Stimulated activated memory B cell treated with anti-CD40 and anti-IgM and Interleukin-4, amounts not matched to agents 10 μg/mL and 1 μg/mL and 100 μg/mL, for 72 hours (primary cell): ENCODE data around the gene GAS2L2.
A peak's percentile ranks its signal among the peaks of the same experiment; 100 is the strongest.

Experiments used
- ATAC-seq: fragments of 150-1000 bp; cut with Tn5 transposase; 2 replicates; pipeline ENCODE4 v1.10.0; 2021
- H3K27ac Mint-ChIP-seq: one replicate; pipeline ENCODE4 v1.8.0; 2022; ENCODE audit warnings: mild to moderate bottlenecking, mixed read lengths
- H3K27me3 Mint-ChIP-seq: one replicate; pipeline ENCODE4 v1.8.0; 2022; ENCODE audit warnings: mixed read lengths
- H3K36me3 Mint-ChIP-seq: one replicate; pipeline ENCODE4 v1.8.0; 2022; ENCODE audit warnings: mixed read lengths
- H3K4me1 Mint-ChIP-seq: one replicate; pipeline ENCODE4 v1.8.0; 2022; ENCODE audit warnings: mixed read lengths
- H3K4me3 Mint-ChIP-seq: one replicate; pipeline ENCODE4 v1.8.0; 2022; ENCODE audit warnings: mild to moderate bottlenecking, moderate library complexity, mixed read lengths
- H3K9me3 Mint-ChIP-seq: one replicate; pipeline ENCODE4 v1.8.0; 2022; ENCODE audit warnings: mixed read lengths

Gene GAS2L2

DNA sequence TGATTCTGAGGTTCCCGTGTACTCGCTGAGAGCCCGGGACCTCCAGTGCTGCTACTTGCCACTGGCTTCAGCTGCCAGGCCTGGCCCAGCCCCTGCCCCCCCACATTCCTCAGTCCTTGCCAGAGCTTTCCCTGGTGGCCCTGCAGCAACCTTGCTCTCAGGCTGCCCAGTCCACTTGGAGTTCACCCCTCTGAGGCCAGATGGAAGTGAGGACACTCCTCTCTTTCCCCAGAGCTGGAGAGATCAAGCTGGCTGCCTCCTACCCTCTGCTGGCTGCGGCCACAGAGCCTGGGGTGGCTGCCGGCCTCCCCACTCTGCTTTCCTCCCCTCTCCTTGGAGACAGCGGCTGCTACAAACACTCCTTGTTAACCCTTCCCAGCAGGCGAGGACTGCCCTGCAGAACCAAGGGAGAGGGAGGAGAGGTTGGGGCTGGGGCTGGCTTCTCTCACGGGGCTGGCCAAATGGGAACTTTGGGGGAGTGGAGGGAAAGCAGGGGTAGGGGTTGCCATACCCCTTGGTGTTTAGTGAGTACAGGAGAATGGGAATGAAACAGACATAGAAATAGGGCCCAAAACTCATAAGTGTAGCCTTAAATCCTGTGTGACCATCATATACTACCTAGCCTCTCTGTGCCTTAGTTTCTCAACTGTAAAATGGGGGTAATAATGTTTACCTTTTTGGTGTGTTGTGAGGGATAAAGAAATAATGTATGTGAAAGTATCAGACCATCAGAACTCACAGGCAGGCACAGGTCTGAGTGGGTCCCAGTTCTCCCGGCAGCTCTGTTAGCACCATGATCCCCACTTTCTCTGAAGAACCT lies at the start of gene GAS2L2:
TSS of gene GAS2L2 (minus strand) at position 295 of the 820 bp plus-strand sequence. CDS start 389 bp downstream, outside the sequence.
- ATAC-seq = no peak
- peaks cover 56% of the 10 kb centered on the region for H3K27me3 Mint-ChIP-seq
- no peak within 1 kb of the TSS for H3K4me3 Mint-ChIP-seq
- H3K27ac Mint-ChIP-seq = no peak within 1 kb of the TSS
- H3K36me3 Mint-ChIP-seq = no peaks in the 10 kb centered on the region
- no peaks in the 10 kb centered on the region for H3K9me3 Mint-ChIP-seq
- peaks cover 23% of the 10 kb centered on the region for H3K4me1 Mint-ChIP-seq

DNA sequence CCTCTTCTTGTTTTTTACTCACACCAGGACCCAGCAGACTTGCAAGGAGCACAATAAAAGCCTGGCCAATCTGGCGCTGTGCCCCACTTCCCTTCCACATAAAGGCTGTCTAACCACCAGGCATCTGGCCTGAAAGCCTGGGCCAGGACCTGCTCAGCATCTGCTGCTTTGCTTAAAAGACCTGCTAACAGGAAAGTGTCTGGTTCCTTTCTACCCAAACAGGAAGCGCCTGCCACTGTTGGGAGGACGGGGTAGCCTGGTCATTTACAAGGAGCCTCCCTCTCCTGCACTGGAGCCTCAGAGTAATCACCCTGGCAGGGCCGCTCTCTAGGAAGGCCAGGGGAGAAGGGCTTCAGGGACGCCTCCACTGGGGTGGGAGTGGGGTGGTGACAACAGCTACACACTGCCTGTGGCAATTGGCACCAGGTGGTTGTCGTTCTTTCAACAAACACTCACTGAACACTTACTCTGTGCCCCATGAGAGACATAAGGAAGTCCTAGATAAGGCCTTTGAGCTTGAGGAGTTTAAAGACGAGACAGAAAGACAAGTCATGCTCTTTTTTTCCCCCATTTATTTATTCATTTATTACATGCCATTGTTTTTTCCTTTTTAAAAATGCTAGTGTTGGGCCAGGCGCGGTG lies 48.7 kb upstream of the GAS2L2 start:
- H3K27ac Mint-ChIP-seq = peak overlapping the region; percentile 53
- peak; percentile 72 for ATAC-seq

DNA sequence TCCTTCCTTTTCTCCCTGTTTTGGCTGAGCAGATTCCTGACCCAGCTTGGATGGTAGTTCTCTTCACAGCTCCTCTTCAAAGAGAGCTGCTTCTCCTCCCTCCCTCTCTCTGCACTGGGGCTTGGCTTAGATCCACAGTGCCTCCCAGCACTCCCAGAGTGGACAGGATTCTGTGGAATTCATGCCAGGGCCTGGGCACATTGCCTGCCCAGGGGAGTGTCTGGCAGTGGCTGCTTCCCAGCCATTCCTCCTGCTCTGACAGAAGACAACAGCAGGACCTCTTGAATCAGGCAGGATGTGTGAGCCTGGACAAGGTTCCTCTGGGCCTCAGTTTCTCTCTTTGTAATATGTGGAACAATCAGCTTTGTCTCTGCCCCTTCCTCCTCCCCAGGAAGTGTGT lies 46.9 kb upstream of the GAS2L2 start:
- no peak for ATAC-seq
- H3K4me1 Mint-ChIP-seq = peaks cover 24% of the 10 kb centered on the region
- no peaks in the 10 kb centered on the region for H3K36me3 Mint-ChIP-seq
- H3K27ac Mint-ChIP-seq = peak overlapping the region; percentile 10
- H3K27me3 Mint-ChIP-seq = peaks cover 11% of the 10 kb centered on the region
- no peaks in the 10 kb centered on the region for H3K9me3 Mint-ChIP-seq
- no peak overlapping the region for H3K4me3 Mint-ChIP-seq

More for the DNA sequence above, 48.7 kb upstream of the GAS2L2 start:
- H3K4me1 Mint-ChIP-seq = peaks cover 17% of the 10 kb centered on the region
- no peaks in the 10 kb centered on the region for H3K27me3 Mint-ChIP-seq
- no peaks in the 10 kb centered on the region for H3K9me3 Mint-ChIP-seq
- H3K4me3 Mint-ChIP-seq = no peak overlapping the region
- no peaks in the 10 kb centered on the region for H3K36me3 Mint-ChIP-seq

- H3K27ac Mint-ChIP-seq = no peak overlapping the region
- ATAC-seq = no peak
- H3K36me3 Mint-ChIP-seq = no peaks in the 10 kb centered on the region
- H3K4me3 Mint-ChIP-seq = no peak overlapping the region
- no peaks in the 10 kb centered on the region for H3K9me3 Mint-ChIP-seq
- peaks cover 24% of the 10 kb centered on the region for H3K4me1 Mint-ChIP-seq
- H3K27me3 Mint-ChIP-seq = peaks cover 29% of the 10 kb centered on the region
Observed at GRCh38 chr17:35797918-35798317, 44.9 kb upstream of the GAS2L2 start.

DNA sequence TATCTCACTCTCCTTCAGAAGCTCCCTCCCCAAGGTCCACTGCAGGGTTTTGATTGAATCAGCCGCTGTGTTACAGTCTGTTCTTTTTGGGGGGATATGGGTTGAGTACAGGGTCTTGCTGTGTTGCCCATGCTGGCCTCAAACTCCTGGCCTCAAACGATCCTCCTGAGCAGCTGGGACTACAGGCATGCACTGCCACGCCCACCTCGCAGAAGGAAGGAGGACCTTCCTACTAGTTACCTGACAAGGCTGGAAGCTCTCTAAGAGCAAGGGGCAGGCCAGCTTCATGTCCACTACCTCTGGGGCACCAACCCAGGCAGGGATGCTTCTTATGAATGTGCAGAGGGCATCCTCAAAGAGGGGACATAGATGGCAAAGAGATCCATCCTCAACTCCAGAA lies 44.3 kb upstream of the GAS2L2 start:
- Mint-ChIP-seq H3K4me1 (peaks cover 24% of the 10 kb centered on the region), H3K36me3 (no peaks in the 10 kb centered on the region), H3K4me3 (no peak overlapping the region), H3K9me3 (no peaks in the 10 kb centered on the region), H3K27ac (no peak overlapping the region), H3K27me3 (peaks cover 34% of the 10 kb centered on the region)
- ATAC-seq = no peak

- Mint-ChIP-seq H3K27me3 (peaks cover 39% of the 10 kb centered on the region), H3K9me3 (no peaks in the 10 kb centered on the region)
Observed at GRCh38 chr17:35796942-35797341, 43.9 kb upstream of the GAS2L2 start.

DNA sequence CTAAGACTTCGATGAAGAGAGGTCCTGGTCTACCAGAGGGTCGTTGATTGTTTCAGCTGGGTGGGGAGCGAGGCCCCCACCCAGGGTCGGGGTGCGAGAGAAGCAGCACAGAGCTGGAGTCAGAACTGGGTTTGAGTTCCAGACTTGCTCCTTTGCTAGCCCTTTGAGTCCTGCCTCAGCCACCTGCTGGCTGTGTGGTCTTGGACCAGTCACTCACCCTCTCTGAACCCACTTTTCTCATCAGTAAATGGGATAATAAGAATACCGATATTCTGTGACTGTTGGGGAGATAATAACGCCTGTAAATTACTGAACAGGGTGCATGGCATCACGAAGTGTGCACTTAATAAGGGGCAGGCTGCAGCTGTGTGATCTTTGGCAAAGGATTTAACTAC lies 42.8 kb upstream of the GAS2L2 start:
- Mint-ChIP-seq H3K27me3 (peaks cover 50% of the 10 kb centered on the region), H3K27ac (no peak overlapping the region), H3K36me3 (no peaks in the 10 kb centered on the region), H3K4me3 (peak overlapping the region; percentile 84), H3K9me3 (no peaks in the 10 kb centered on the region), H3K4me1 (peaks cover 15% of the 10 kb centered on the region)
- no peak for ATAC-seq

More at GRCh38 chr17:35796942-35797341, 43.9 kb upstream of the GAS2L2 start:
- H3K36me3 Mint-ChIP-seq = no peaks in the 10 kb centered on the region
- ATAC-seq = no peak
- H3K4me3 Mint-ChIP-seq = no peak overlapping the region
- no peak overlapping the region for H3K27ac Mint-ChIP-seq
- H3K4me1 Mint-ChIP-seq = peaks cover 24% of the 10 kb centered on the region

DNA sequence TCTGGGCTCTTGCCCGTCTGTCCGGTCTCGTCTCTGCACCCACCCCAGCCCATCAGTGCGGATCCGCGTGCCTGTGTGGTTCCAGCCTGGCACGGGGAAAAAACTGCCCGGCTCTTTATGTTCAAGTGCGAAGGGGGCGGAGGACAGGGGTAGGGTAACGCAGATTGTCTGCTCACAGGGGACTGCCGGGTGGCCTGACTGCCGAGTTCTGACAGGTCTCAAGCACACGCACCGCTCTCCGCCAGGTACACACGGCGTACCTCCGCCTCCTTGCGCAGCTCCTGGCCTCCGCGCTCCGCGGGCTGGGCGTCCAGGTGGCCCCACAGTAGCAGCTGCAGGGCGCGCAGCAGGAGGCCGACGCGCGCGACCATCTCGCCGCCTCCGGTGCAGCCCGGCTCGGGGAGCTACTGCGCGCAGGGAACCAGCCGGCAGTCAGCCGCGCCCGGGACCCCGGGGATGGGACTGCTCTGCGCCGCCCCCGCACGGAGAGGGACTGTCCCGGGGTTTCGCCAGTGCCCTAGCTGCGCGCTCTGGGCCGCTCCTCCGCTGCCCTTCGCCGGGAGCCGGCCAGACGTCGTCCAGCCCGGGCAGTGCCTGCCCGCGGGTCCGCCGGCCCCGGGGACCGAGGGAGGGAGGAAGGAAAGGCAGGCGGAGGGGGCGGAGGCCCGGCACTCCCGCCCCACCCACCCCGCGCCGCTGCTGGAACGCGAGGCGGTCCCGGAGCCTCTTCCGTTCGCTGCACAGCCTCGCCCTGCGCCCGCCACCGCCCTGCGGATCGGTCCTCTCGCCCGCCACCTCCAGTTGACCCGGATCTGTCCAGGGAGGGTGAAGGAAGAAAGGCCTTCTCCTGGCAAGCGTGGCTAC lies 42.2 kb upstream of the GAS2L2 start, which contains the start of gene MMP28:
TSS of gene MMP28 (minus strand) at position 635 of the 864 bp plus-strand sequence. CDS start at position 371, 264 bp downstream.
- Mint-ChIP-seq H3K36me3 (no peaks in the 10 kb centered on the region), H3K9me3 (no peaks in the 10 kb centered on the region), H3K4me3 (peak within 1 kb of the TSS; percentile 84), H3K27ac (no peak within 1 kb of the TSS), H3K27me3 (peaks cover 52% of the 10 kb centered on the region), H3K4me1 (peaks cover 14% of the 10 kb centered on the region)
- peak; percentile 79 for ATAC-seq

- no peak overlapping the region for H3K27ac Mint-ChIP-seq
- peaks cover 57% of the 10 kb centered on the region for H3K27me3 Mint-ChIP-seq
- no peaks in the 10 kb centered on the region for H3K36me3 Mint-ChIP-seq
- H3K4me1 Mint-ChIP-seq = peaks cover 14% of the 10 kb centered on the region
- no peaks in the 10 kb centered on the region for H3K9me3 Mint-ChIP-seq
- ATAC-seq = no peak
- no peak overlapping the region for H3K4me3 Mint-ChIP-seq
Observed at GRCh38 chr17:35793257-35793656, 40.2 kb upstream of the GAS2L2 start.

DNA sequence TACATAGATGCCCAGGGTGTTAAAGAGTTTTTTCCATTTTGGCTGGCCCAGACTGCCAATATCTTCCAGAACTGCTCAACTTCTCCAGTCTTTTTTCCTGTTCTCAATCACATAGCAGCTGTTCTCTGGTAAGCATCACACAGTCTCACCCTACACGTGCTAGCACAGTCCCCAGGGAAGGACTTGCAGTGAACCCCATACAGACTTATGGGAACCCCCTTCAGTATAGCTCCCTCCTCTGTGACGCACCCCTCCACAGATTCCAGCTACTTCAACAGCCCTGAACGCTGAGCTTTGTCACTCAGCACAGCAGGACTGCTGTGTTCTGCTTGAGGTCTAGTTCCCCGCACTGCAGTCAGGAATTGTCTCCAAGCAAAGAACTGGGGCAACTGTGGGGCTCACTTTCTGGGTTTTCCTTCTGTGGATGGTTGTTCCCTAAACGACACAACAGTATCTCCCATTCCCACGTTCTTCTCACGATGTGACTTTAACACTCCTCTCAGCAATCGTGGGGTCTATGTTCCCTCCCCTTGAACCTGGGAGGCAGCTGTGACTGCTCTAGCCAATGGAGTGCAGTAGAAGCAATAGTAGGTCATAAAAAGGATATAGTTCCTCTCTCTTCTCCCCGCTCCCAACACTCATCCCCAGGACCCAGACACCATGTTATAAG lies 38.8 kb upstream of the GAS2L2 start:
- no peak overlapping the region for H3K4me3 Mint-ChIP-seq
- H3K27ac Mint-ChIP-seq = no peak overlapping the region
- peaks cover 71% of the 10 kb centered on the region for H3K27me3 Mint-ChIP-seq
- no peak for ATAC-seq
- H3K36me3 Mint-ChIP-seq = no peaks in the 10 kb centered on the region
- peaks cover 14% of the 10 kb centered on the region for H3K4me1 Mint-ChIP-seq
- H3K9me3 Mint-ChIP-seq = no peaks in the 10 kb centered on the region

DNA sequence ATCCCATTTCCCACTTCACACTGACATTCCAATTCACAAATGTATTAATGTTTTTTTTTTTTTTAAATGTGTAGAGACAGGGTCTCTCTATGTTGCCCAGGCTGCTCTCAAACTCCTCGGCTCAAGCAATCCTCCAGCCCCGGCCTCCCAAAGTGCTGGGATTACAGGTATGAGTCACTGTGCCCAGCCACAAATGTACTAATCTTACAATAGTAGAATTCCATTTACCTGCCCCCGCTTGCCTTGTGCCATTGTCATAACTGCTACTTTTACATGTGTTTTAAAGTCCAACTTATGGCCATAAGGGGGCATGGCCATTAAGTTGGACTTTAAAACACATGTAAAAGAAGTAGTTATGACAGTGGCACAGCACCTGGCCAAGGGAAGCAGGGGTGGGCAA lies 37.8 kb upstream of the GAS2L2 start:
- Mint-ChIP-seq H3K4me1 (peaks cover 12% of the 10 kb centered on the region), H3K4me3 (no peak overlapping the region), H3K36me3 (no peaks in the 10 kb centered on the region), H3K9me3 (no peaks in the 10 kb centered on the region), H3K27ac (no peak overlapping the region), H3K27me3 (peaks cover 68% of the 10 kb centered on the region)
- ATAC-seq = no peak

DNA sequence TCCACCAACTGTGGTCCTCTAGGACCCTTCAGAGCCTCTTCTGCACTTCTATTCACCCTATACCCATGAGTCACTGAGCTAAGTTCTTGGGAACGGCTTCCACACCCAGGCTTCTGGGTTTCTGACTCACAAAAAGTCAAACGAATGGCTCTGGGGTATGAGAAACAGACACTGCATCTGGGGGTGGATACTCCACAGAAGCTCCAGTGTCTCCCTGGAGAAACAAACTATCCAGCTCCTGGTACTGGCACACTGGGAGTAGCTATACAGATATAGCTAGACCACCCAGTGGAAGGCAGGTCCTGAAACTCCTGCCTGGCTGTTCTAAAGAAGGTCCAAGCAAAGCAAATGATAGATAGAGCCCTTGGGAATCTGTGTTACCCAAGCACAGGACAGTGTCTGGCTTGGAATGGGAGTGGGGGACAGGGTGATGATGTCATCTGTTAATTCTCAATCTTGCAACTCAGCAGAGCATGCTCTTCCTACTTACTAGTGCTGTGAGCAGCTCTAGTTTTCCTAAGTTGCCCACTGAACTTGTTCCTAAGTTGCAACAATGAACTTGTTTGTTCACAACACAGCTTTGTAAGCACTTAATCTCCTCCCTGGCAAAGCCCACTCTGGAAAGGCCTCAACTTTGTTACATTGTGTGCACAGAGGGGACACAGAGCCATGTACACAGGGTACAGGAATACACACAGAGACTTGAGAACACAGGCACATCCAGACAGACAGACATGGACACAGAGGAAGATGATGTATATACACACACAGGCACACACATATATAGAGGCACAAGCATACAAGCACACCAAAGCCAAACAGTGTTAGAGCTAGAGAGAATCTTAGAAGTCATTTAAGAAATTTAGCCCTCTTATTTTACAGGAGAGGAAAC lies 35.7 kb upstream of the GAS2L2 start:
- no peak for ATAC-seq
- no peaks in the 10 kb centered on the region for H3K4me1 Mint-ChIP-seq
- H3K9me3 Mint-ChIP-seq = no peaks in the 10 kb centered on the region
- no peak overlapping the region for H3K27ac Mint-ChIP-seq
- no peak overlapping the region for H3K4me3 Mint-ChIP-seq
- peaks cover 50% of the 10 kb centered on the region for H3K27me3 Mint-ChIP-seq
- no peaks in the 10 kb centered on the region for H3K36me3 Mint-ChIP-seq

DNA sequence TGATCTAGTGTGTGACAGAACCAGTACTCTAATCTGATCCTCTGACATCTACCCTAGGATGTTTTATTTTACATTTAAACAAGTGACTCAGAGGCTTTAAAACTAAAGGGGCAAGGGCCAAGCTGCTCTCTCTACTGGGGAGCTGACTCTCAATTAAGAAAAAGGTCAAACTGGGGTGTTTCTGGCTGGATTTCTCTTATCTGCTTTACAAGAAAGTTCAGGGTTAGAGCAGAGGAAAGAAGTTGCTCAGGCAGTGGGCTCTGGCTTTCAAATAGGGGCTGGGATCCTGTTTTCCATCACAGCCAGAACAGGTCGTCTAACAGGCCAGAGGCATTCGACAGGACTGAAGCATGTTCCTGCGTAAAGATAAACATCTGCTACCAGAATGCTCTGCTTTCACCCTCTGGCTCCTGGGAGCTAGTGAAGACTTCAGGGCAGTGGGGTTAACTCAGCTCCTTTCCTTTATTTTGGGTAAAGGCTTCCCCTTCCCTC lies 33.9 kb upstream of the GAS2L2 start:
- H3K36me3 Mint-ChIP-seq = no peaks in the 10 kb centered on the region
- H3K4me3 Mint-ChIP-seq = no peak overlapping the region
- H3K27ac Mint-ChIP-seq = no peak overlapping the region
- H3K4me1 Mint-ChIP-seq = no peaks in the 10 kb centered on the region
- no peaks in the 10 kb centered on the region for H3K9me3 Mint-ChIP-seq
- no peak for ATAC-seq
- H3K27me3 Mint-ChIP-seq = peaks cover 38% of the 10 kb centered on the region

DNA sequence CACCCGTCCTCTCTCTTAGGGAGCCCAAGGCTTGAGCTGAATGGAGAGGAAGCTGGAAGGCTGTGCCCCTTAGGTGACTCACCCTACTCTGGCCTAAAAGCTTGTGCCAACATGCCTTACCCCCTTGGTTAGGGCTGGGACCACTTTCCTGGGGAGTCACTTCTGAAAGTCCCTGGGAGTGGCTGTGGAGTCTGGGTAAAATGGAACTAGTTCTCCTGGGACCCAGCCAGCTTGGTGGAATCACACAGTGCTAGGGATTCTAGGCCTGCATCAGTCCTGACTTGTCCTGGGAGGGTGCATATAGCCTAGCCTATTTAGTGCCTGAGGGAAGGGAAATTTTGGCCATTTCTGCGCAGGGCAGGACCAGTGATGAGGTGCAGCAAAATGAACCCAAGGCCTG lies 31.9 kb upstream of the GAS2L2 start:
- Mint-ChIP-seq H3K9me3 (no peaks in the 10 kb centered on the region), H3K27me3 (peaks cover 39% of the 10 kb centered on the region), H3K4me3 (no peak overlapping the region), H3K4me1 (no peaks in the 10 kb centered on the region), H3K36me3 (no peaks in the 10 kb centered on the region), H3K27ac (no peak overlapping the region)
- ATAC-seq = no peak
